HEK293T (cell line): ENCODE measurements around the gene MCL1.
"Not testable (repeated sequence)": the region's sequence is repeated elsewhere in the genome, so short reads cannot be mapped to it uniquely, and the experiment has no call there.

Experiments
- BHLHE40 ChIP-seq: fragments of 450-650 bp; IDR thresholded peaks from 2 replicates; pipeline ENCODE4 v1.6.1; 2016; ENCODE audit warnings: mild to moderate bottlenecking, moderate library complexity, borderline replicate concordance
- CTBP1 ChIP-seq: fragments of 450-650 bp; IDR thresholded peaks from 2 replicates; pipeline ENCODE4 v1.6.1; 2016; ENCODE audit warnings: borderline replicate concordance
- FOXA1 ChIP-seq: fragments of 450-650 bp; IDR thresholded peaks from 2 replicates; pipeline ENCODE4 v1.6.1; 2016; ENCODE audit warnings: mild to moderate bottlenecking
- FOXK2 ChIP-seq: fragments of 450-650 bp; IDR thresholded peaks from 2 replicates; pipeline ENCODE4 v1.6.1; 2016; ENCODE audit warnings: mild to moderate bottlenecking
- FOXM1 ChIP-seq: fragments of 450-650 bp; IDR thresholded peaks from 2 replicates; pipeline ENCODE4 v1.6.1; 2017; ENCODE audit warnings: mild to moderate bottlenecking, borderline replicate concordance
- HDGF ChIP-seq: fragments of 450-650 bp; IDR thresholded peaks from 2 replicates; pipeline ENCODE4 v1.6.1; 2017; ENCODE audit warnings: antibody characterized with exemption, borderline replicate concordance
- L3MBTL2 ChIP-seq: fragments of 450-650 bp; conservative IDR thresholded peaks from 2 replicates; pipeline ENCODE4 v1.6.1; 2016; ENCODE audit warnings: mild to moderate bottlenecking
- NFRKB ChIP-seq: fragments of 450-650 bp; IDR thresholded peaks from 2 replicates; pipeline ENCODE4 v1.6.1; 2016; ENCODE audit warnings: mild to moderate bottlenecking, moderate library complexity
- SP1 ChIP-seq: fragments of 450-650 bp; IDR thresholded peaks from 2 replicates; pipeline ENCODE4 v1.6.1; 2017
- SUZ12 ChIP-seq: fragments of 450-650 bp; IDR thresholded peaks from 2 replicates; pipeline ENCODE4 v1.6.1; 2016; ENCODE audit warnings: mild to moderate bottlenecking
- TARDBP ChIP-seq: fragments of 450-650 bp; IDR thresholded peaks from 2 replicates; pipeline ENCODE4 v1.6.1; 2016
- ZNF384 ChIP-seq: fragments of 450-650 bp; IDR thresholded peaks from 2 replicates; pipeline ENCODE4 v1.6.1; 2016
- TF ChIP-seq, protein P1 (sequence below): fragments of 450-650 bp; IDR thresholded peaks from 2 replicates; pipeline ENCODE4 v1.6.1; 2016

DNA sequence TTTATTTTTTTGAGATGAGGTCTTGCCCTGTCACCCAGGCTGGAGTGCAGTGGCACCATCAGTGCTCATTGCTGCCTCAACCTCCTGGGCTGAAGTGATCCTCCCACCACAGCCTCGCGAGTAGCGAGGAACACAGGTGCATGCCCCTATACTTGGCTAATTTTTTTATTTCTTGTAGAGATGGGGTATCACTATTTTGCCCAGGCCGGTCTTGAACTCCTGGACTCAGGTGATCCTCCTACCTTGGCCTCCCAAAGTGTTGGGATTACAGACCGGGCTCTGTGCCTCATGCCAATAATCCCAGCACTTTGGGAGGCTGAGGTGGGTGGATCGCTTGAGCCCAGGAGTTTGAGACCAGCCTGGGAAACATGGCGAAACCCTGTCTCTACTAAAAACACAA, 2.0 kb upstream of the MCL1 start:
- not testable (repeated sequence) for TF ChIP-seq FOXM1, ZNF384, TARDBP, FOXK2, FOXA1, NFRKB, L3MBTL2, BHLHE40, SUZ12, SP1, HDGF, CTBP1
- TF ChIP-seq, protein P1, sequence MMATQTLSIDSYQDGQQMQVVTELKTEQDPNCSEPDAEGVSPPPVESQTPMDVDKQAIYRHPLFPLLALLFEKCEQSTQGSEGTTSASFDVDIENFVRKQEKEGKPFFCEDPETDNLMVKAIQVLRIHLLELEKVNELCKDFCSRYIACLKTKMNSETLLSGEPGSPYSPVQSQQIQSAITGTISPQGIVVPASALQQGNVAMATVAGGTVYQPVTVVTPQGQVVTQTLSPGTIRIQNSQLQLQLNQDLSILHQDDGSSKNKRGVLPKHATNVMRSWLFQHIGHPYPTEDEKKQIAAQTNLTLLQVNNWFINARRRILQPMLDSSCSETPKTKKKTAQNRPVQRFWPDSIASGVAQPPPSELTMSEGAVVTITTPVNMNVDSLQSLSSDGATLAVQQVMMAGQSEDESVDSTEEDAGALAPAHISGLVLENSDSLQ = not testable (repeated sequence)
